HG02678 (cell line): Measurements from ENCODE around the gene CFAP57.

Source experiments
- ATAC-seq: cut with Tn5 transposase; IDR thresholded peaks from one replicate; pipeline ENCODE4 v1.9.1; 2021; ENCODE audit warnings: mild to moderate bottlenecking, moderate library complexity; ENCODE audit not compliant: unreplicated experiment

Gene CFAP57

GRCh38 chr1:43293896-43294760, 122.0 kb downstream of the CFAP57 start:
- ATAC-seq = no peak

- no peak for ATAC-seq
Measured at GRCh38 chr1:43294761-43295160, 122.6 kb downstream of the CFAP57 start.

GRCh38 chr1:43296207-43296606, 124.1 kb downstream of the CFAP57 start:
- no peak for ATAC-seq

GRCh38 chr1:43298055-43298454, 125.9 kb downstream of the CFAP57 start:
- ATAC-seq = no peak

- ATAC-seq = no peak
Measured at GRCh38 chr1:43299101-43299500, 127.0 kb downstream of the CFAP57 start.

- no peak for ATAC-seq
Measured at GRCh38 chr1:43300378-43301094, 128.4 kb downstream of the CFAP57 start, which contains the start of gene TIE1. Gene TIE1 (plus strand): TSS chr1:43300982. CDS start chr1:43301072, 90 bp downstream.

GRCh38 chr1:43302201-43302600, 130.1 kb downstream of the CFAP57 start:
- no peak for ATAC-seq

GRCh38 chr1:43302721-43303470, 130.8 kb downstream of the CFAP57 start:
- ATAC-seq = no peak

GRCh38 chr1:43303471-43304313, 131.6 kb downstream of the CFAP57 start:
- ATAC-seq = no peak
